ENCODE data around the gene CRIM1. TPM values are rescaled to one million over a fixed set of nuclear protein-coding genes. Genes with fewer than 3 reads are reported as not detected.

CRIM1 gene
- total and polyA plus RNA-seq, 7 donors, result 3.0 to 148 (median 55.6) TPM

- Histone ChIP-seq H3K36me3 (peaks cover 0 to 4% (median 0%) of the 10 kb centered on the region in 4 donors), H3K9me3 (no peaks in the 10 kb centered on the region), H3K27me3 (no peaks in the 10 kb centered on the region), H3K4me1 (peaks cover 0 to 15% (median 10%) of the 10 kb centered on the region in 4 donors), H3K27ac (peak overlapping the region in 2 of 4 donors; percentile 50 to 69), H3K4me3 (no peak overlapping the region)
- DNase-seq, result no peak
- WGBS, 2 donors, result 95 to 96% methylated on average over 1 of the region's 1 CpG
- intact Hi-C loops (cut with DNase I), result no loop called here
- no peak for TF ChIP-seq POLR2AphosphoS5 (IDR thresholded peaks at IDR 0.05)
- TF ChIP-seq CTCF (IDR thresholded peaks at IDR 0.05), result no peak
- TF ChIP-seq POLR2A (IDR thresholded peaks at IDR 0.05), result no peak
- no peak for TF ChIP-seq EP300 (IDR thresholded peaks at IDR 0.05)
These were observed 206.7 kb downstream of the CRIM1 start for GRCh38 chr2:36562240-36562639.

GRCh38 chr2:36562973-36563532, 207.5 kb downstream of the CRIM1 start:
- Histone ChIP-seq H3K4me1 (peaks cover 0 to 14% (median 10%) of the 10 kb centered on the region in 4 donors), H3K36me3 (peaks cover 0 to 4% (median 0%) of the 10 kb centered on the region in 4 donors), H3K27me3 (no peaks in the 10 kb centered on the region), H3K9me3 (no peaks in the 10 kb centered on the region), H3K27ac (peak overlapping the region in 1 of 4 donors; percentile 69), H3K4me3 (no peak overlapping the region)
- TF ChIP-seq POLR2A (IDR thresholded peaks at IDR 0.05), result no peak
- no peak for TF ChIP-seq EP300 (IDR thresholded peaks at IDR 0.05)
- TF ChIP-seq CTCF (IDR thresholded peaks at IDR 0.05), result no peak
- no peak for TF ChIP-seq POLR2AphosphoS5 (IDR thresholded peaks at IDR 0.05)
- 78 to 86% methylated on average over 3 of the region's 3 CpGs for WGBS, 2 donors
- DNase-seq, result no peak
- intact Hi-C loops (cut with DNase I), result no loop called here

GRCh38 chr2:36564377-36564930, 208.9 kb downstream of the CRIM1 start:
- H3K9me3 ChIP-seq, result no peaks in the 10 kb centered on the region
- no peaks in the 10 kb centered on the region for H3K27me3 ChIP-seq
- no peak for TF ChIP-seq POLR2A (IDR thresholded peaks at IDR 0.05)
- peaks cover 0 to 4% (median 0%) of the 10 kb centered on the region in 4 donors for H3K36me3 ChIP-seq
- DNase-seq, result no peak
- intact Hi-C loops (cut with DNase I), result no loop called here
- H3K4me3 ChIP-seq, result no peak overlapping the region
- 92 to 97% methylated on average over 11 of the region's 11 CpGs for WGBS, 2 donors
- no peak overlapping the region for H3K27ac ChIP-seq
- H3K4me1 ChIP-seq, result peaks cover 0 to 24% (median 15%) of the 10 kb centered on the region in 4 donors

- H3K9me3 ChIP-seq, result no peaks in the 10 kb centered on the region
- H3K27me3 ChIP-seq, result no peaks in the 10 kb centered on the region
- WGBS, 2 donors, result 97 to 98% methylated on average over 4 of the region's 4 CpGs
- peaks cover 0 to 25% (median 15%) of the 10 kb centered on the region in 4 donors for H3K4me1 ChIP-seq
- TF ChIP-seq POLR2AphosphoS5 (IDR thresholded peaks at IDR 0.05), result no peak
- TF ChIP-seq EP300 (IDR thresholded peaks at IDR 0.05), result no peak
- no peak for TF ChIP-seq POLR2A (IDR thresholded peaks at IDR 0.05)
- TF ChIP-seq CTCF (IDR thresholded peaks at IDR 0.05), result no peak
- no peak for DNase-seq
- peaks cover 0 to 1% (median 0%) of the 10 kb centered on the region in 4 donors for H3K36me3 ChIP-seq
- no peak overlapping the region for H3K27ac ChIP-seq
- H3K4me3 ChIP-seq, result no peak overlapping the region
- intact Hi-C loops (cut with DNase I), result no loop called here
These were observed 210.1 kb downstream of the CRIM1 start for GRCh38 chr2:36565712-36566111.

GRCh38 chr2:36566887-36567286, 211.3 kb downstream of the CRIM1 start:
- no peak for DNase-seq
- Histone ChIP-seq H3K4me1 (peaks cover 0 to 18% (median 11%) of the 10 kb centered on the region in 4 donors), H3K4me3 (no peak overlapping the region), H3K9me3 (no peaks in the 10 kb centered on the region), H3K27me3 (no peaks in the 10 kb centered on the region), H3K27ac (no peak overlapping the region), H3K36me3 (no peaks in the 10 kb centered on the region)
- WGBS, 2 donors, result 94 to 97% methylated on average over 4 of the region's 4 CpGs
- intact Hi-C loops (cut with DNase I), result no loop called here
- TF ChIP-seq EP300 (IDR thresholded peaks at IDR 0.05) (no peak), POLR2A (IDR thresholded peaks at IDR 0.05) (no peak), CTCF (IDR thresholded peaks at IDR 0.05) (no peak), POLR2AphosphoS5 (IDR thresholded peaks at IDR 0.05) (no peak)
